Measurements from ENCODE around the gene RRP1. TPM values are rescaled to one million over a fixed set of nuclear protein-coding genes. Genes with fewer than 3 reads are reported as not detected.

RRP1 gene
- total RNA-seq, 3 donors from 2014 or later: 15.9 to 16.3 (median 16.3) TPM

GRCh38 chr21:43743947-43744346 lies 45.4 kb upstream of the RRP1 start:
- ATAC-seq (no peak), DNase-seq (no peak)
- Histone ChIP-seq H3K4me3 (no peak overlapping the region), H3K4me1 (ENCODE audit: low read depth) (no peaks in the 10 kb centered on the region), H3K36me3 (ENCODE audit: low read depth) (no peaks in the 10 kb centered on the region), H3K9me3 (no peaks in the 10 kb centered on the region)
- TF ChIP-seq, protein P1, sequence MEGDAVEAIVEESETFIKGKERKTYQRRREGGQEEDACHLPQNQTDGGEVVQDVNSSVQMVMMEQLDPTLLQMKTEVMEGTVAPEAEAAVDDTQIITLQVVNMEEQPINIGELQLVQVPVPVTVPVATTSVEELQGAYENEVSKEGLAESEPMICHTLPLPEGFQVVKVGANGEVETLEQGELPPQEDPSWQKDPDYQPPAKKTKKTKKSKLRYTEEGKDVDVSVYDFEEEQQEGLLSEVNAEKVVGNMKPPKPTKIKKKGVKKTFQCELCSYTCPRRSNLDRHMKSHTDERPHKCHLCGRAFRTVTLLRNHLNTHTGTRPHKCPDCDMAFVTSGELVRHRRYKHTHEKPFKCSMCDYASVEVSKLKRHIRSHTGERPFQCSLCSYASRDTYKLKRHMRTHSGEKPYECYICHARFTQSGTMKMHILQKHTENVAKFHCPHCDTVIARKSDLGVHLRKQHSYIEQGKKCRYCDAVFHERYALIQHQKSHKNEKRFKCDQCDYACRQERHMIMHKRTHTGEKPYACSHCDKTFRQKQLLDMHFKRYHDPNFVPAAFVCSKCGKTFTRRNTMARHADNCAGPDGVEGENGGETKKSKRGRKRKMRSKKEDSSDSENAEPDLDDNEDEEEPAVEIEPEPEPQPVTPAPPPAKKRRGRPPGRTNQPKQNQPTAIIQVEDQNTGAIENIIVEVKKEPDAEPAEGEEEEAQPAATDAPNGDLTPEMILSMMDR (IDR thresholded peaks at IDR 0.05): no peak
- intact Hi-C loops (cut with DNase I, micrococcal nuclease): no loop called here

GRCh38 chr21:43744725-43745124 lies 44.7 kb upstream of the RRP1 start:
- Histone ChIP-seq H3K36me3 (ENCODE audit: low read depth) (no peaks in the 10 kb centered on the region), H3K9me3 (no peaks in the 10 kb centered on the region), H3K4me3 (no peak overlapping the region), H3K4me1 (ENCODE audit: low read depth) (no peaks in the 10 kb centered on the region)
- DNase-seq: no peak
- no peak for ATAC-seq
- TF ChIP-seq, protein P1 (IDR thresholded peaks at IDR 0.05): no peak
- intact Hi-C loops (cut with DNase I, micrococcal nuclease): no loop called here

DNA sequence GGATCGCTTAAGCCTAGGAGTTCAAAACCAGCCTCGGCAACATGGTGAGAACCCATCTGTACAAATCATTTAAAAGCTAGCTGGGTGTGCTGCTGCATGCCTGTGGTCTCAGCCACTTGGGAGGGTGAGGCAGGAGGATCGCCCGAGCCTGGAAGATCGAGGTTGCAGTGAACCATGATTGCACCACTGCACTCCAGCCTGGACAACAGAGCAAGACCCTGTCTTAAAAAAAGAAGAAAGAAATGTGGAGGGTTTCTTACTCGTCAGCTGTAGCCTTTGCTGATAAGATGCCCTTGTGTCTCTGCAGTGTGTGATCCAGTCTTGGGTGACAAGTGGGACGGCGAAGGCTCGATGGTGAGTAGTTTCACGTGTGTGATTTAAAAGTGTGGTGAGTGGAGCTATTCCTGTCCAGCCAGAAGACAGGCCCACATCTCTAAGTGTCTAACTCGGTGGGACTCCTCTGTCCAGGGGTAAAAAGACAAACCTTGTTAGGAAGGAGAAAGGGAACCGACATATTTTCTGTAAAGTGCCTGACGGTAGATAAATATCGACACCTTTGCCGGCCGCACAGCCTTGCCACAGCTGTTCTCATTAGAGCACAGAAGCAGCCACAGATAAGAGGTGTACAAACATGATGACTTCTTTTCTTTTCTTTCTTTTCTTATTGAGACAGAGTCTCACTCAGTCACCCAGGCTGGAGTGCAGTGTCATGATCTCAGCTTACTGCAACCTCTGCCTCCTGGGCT lies 43.4 kb upstream of the RRP1 start:
- ATAC-seq (no peak), DNase-seq (no peak)
- Histone ChIP-seq H3K9me3 (no peaks in the 10 kb centered on the region), H3K36me3 (ENCODE audit: low read depth) (no peaks in the 10 kb centered on the region), H3K4me1 (ENCODE audit: low read depth) (no peaks in the 10 kb centered on the region), H3K4me3 (no peak overlapping the region)
- TF ChIP-seq, protein P1 (IDR thresholded peaks at IDR 0.05): no peak
- intact Hi-C loops (cut with DNase I, micrococcal nuclease): no loop called here

GRCh38 chr21:43748622-43749021 lies 40.8 kb upstream of the RRP1 start:
- peaks cover 8% of the 10 kb centered on the region for H3K36me3 ChIP-seq (ENCODE audit: low read depth)
- H3K9me3 ChIP-seq: no peaks in the 10 kb centered on the region
- no peak for ATAC-seq
- intact Hi-C loops (cut with DNase I, micrococcal nuclease): no loop called here
- TF ChIP-seq, protein P1 (IDR thresholded peaks at IDR 0.05): no peak
- no peak for DNase-seq
- H3K4me1 ChIP-seq (ENCODE audit: low read depth): no peaks in the 10 kb centered on the region
- H3K4me3 ChIP-seq: no peak overlapping the region

GRCh38 chr21:43749651-43750262 lies 39.6 kb upstream of the RRP1 start:
- no peak for ATAC-seq
- H3K36me3 ChIP-seq (ENCODE audit: low read depth): peaks cover 8% of the 10 kb centered on the region

More at GRCh38 chr21:43749651-43750262, 39.6 kb upstream of the RRP1 start:
- H3K4me1 ChIP-seq (ENCODE audit: low read depth): no peaks in the 10 kb centered on the region
- no peak overlapping the region for H3K4me3 ChIP-seq
- DNase-seq: no peak
- intact Hi-C loops (cut with DNase I, micrococcal nuclease): no loop called here
- no peaks in the 10 kb centered on the region for H3K9me3 ChIP-seq
- TF ChIP-seq, protein P1 (IDR thresholded peaks at IDR 0.05): no peak

Measured in mucosa of descending colon (tissue), 3 donors.